ENCODE data around the gene EED. TPM values are rescaled to one million over a fixed set of nuclear protein-coding genes. Genes with fewer than 3 reads are reported as not detected.

Gene EED
- total RNA-seq, 6 experiments from 2014 or later: 14.6 to 19.8 (median 17.1) TPM

DNA sequence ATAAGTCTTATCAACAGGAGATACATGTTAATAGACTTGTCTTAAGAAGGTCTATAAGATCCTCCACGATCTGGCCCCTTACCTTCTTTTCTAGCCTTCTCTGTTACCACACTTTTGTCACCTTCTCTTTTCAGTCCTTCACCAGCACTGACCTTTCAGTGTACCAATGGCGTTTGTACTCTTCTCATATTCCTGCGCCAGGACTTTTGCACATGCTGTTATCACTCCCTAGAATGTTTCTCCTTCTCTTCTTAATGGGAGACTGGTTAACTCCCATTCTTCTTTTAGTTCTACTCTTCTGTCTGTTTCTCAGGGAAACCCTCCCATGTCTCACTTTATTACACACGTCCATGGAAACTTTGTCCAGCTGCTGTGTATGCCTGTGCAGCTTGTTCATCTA, 4.4 kb upstream of the EED start:
- Mint-ChIP-seq H3K27ac (no peak overlapping the region), H3K4me1 (ENCODE audit: low read depth) (no peaks in the 10 kb centered on the region), H3K4me3 (no peak overlapping the region), H3K27me3 (ENCODE audit: insufficient read depth) (no peaks in the 10 kb centered on the region; the same call in none of the 2 replicates), H3K9me3 (no peaks in the 10 kb centered on the region), H3K36me3 (ENCODE audit: low read depth) (no peaks in the 10 kb centered on the region)
- TF ChIP-seq, protein P1, sequence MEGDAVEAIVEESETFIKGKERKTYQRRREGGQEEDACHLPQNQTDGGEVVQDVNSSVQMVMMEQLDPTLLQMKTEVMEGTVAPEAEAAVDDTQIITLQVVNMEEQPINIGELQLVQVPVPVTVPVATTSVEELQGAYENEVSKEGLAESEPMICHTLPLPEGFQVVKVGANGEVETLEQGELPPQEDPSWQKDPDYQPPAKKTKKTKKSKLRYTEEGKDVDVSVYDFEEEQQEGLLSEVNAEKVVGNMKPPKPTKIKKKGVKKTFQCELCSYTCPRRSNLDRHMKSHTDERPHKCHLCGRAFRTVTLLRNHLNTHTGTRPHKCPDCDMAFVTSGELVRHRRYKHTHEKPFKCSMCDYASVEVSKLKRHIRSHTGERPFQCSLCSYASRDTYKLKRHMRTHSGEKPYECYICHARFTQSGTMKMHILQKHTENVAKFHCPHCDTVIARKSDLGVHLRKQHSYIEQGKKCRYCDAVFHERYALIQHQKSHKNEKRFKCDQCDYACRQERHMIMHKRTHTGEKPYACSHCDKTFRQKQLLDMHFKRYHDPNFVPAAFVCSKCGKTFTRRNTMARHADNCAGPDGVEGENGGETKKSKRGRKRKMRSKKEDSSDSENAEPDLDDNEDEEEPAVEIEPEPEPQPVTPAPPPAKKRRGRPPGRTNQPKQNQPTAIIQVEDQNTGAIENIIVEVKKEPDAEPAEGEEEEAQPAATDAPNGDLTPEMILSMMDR (IDR thresholded peaks at IDR 0.05): no peak
- no peak for DNase-seq

- Mint-ChIP-seq H3K27ac (no peak overlapping the region), H3K4me1 (ENCODE audit: low read depth) (peaks cover 10% of the 10 kb centered on the region), H3K36me3 (ENCODE audit: low read depth) (no peaks in the 10 kb centered on the region), H3K4me3 (no peak overlapping the region), H3K9me3 (no peaks in the 10 kb centered on the region), H3K27me3 (ENCODE audit: insufficient read depth) (no peaks in the 10 kb centered on the region; the same call in 1 of the 2 replicates)
- DNase-seq: no peak
- TF ChIP-seq, protein P1 (IDR thresholded peaks at IDR 0.05): no peak
These were observed 2.5 kb upstream of the EED start for GRCh38 chr11:86241956-86242535.

GRCh38 chr11:86243396-86243795, 1.2 kb upstream of the EED start:
- H3K27me3 Mint-ChIP-seq (ENCODE audit: insufficient read depth): no peaks in the 10 kb centered on the region; the same call in 1 of the 2 replicates
- no peak for DNase-seq

DNA sequence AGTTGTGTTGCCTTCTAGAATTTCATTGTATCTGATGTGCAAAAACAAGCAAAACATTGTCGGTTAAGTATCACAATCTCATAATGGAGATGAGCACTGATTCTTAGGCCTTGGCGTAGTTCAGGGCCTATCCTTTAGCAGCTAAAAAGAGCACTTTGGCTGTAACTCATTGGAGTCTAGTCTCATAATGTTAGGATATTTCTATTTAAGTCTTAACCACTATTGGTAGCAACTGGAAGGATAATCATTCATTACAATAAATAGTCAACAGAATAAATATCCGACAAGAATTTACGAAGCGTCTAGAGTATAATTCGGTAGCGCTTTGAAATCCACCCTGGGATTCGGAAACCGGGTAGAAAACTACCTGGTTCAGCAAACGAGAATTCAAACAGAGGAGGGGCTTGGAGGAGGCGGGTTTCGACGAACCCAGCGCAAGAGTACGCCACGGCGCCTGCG, 461 bp upstream of the EED start:
- Mint-ChIP-seq H3K36me3 (ENCODE audit: low read depth) (no peaks in the 10 kb centered on the region), H3K9me3 (no peaks in the 10 kb centered on the region), H3K4me3 (no peak overlapping the region), H3K4me1 (ENCODE audit: low read depth) (peaks cover 31% of the 10 kb centered on the region), H3K27ac (no peak overlapping the region), H3K27me3 (ENCODE audit: insufficient read depth) (no peaks in the 10 kb centered on the region; the same call in 1 of the 2 replicates)
- peak; percentile 74 for DNase-seq
- TF ChIP-seq, protein P1 (IDR thresholded peaks at IDR 0.05): no peak

More at GRCh38 chr11:86243396-86243795, 1.2 kb upstream of the EED start:
- Mint-ChIP-seq H3K36me3 (ENCODE audit: low read depth) (no peaks in the 10 kb centered on the region), H3K9me3 (no peaks in the 10 kb centered on the region), H3K27ac (no peak overlapping the region), H3K4me3 (no peak overlapping the region), H3K4me1 (ENCODE audit: low read depth) (peaks cover 24% of the 10 kb centered on the region)
- TF ChIP-seq, protein P1 (IDR thresholded peaks at IDR 0.05): no peak

DNA sequence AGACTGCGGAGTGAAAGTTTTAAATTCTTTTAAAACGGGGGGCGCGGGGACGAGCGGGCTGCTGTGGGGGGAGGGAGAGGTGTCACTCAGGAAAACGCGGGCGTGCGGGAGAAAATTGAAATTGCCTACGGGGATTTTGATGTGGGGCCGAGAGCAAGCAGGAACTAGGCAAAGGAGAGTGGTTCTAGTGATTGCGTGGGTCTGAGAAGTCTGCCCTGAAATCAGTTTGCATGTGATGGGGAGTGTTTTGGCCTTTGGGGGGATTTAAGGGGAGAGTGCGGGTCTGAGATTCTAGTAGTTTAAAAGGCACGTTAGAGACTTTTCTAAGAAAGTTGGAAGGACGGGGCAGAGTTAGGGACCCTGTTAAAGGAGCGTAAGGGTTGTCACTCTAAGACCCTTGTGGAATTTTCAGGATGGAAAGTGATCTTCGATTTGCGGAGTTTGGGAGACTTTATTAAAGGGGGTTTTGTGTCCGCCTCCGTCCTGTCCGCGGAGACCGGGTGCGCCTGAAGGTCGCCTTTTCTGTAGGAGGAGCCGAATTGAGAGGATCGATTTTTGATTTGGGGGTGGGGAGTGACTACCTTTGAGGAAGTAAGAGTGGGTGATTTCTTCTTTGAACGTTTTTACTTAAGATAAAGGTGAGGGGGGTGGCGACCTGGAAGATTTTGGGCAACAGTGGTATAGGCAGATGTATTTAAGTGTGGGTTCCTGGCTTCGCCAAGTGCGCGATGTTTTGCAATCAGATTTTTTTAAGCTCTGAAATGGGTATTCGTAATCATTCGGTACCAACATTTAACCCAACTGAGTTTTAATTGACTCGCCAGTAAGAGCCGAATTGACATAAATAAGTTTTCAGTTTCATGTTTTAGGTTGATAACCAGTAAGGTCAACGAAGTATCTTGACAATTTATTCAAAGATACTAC, 1.1 kb downstream of the EED start:
- H3K27ac Mint-ChIP-seq: no peak overlapping the region
- DNase-seq: no peak
- H3K36me3 Mint-ChIP-seq (ENCODE audit: low read depth): no peaks in the 10 kb centered on the region
- H3K4me1 Mint-ChIP-seq (ENCODE audit: low read depth): peaks cover 45% of the 10 kb centered on the region
- H3K9me3 Mint-ChIP-seq: no peaks in the 10 kb centered on the region
- TF ChIP-seq, protein P1 (IDR thresholded peaks at IDR 0.05): no peak
- H3K27me3 Mint-ChIP-seq (ENCODE audit: insufficient read depth): no peaks in the 10 kb centered on the region
- H3K4me3 Mint-ChIP-seq: no peak overlapping the region
